H9 (cell line): Measurements from ENCODE around the gene DLG1. TPM values are rescaled to one million over a fixed set of nuclear protein-coding genes. Genes with fewer than 3 reads are reported as not detected.

ENCODE experiments used
- DNase-seq: peaks from one replicate; pipeline ENCODE4 v3.0.0-alpha.2; 2017
- H2AFZ ChIP-seq: one replicate; pipeline ENCODE4 v1.6.1; 2013; ENCODE audit warnings: mild to moderate bottlenecking, low read length, control low read depth, moderate library complexity
- H2AK5ac ChIP-seq: 2 replicates; pipeline ENCODE4 v1.6.1; 2013; ENCODE audit warnings: low read length, control low read depth, mixed read lengths; ENCODE audit not compliant: insufficient read length
- H2BK120ac ChIP-seq: one replicate; pipeline ENCODE4 v1.6.1; 2013; ENCODE audit warnings: low read depth, mild to moderate bottlenecking, low read length, control low read depth, inconsistent platforms; ENCODE audit not compliant: poor library complexity, severe bottlenecking
- H2BK12ac ChIP-seq: 2 replicates; pipeline ENCODE4 v1.6.1; 2013; ENCODE audit warnings: low read length, control low read depth, mixed read lengths, low read depth; ENCODE audit not compliant: insufficient read length
- H2BK15ac ChIP-seq: 2 replicates; pipeline ENCODE4 v1.6.1; 2013; ENCODE audit warnings: low read depth, low read length, control low read depth
- H2BK20ac ChIP-seq: one replicate; pipeline ENCODE4 v1.6.1; 2013; ENCODE audit warnings: low read depth, mild to moderate bottlenecking, low read length, control low read depth, inconsistent platforms; ENCODE audit not compliant: poor library complexity, severe bottlenecking
- H2BK5ac ChIP-seq: 2 replicates; pipeline ENCODE4 v1.6.1; 2013; ENCODE audit warnings: low read length, control low read depth, mixed read lengths; ENCODE audit not compliant: insufficient read length
- H3K14ac ChIP-seq: 2 replicates; pipeline ENCODE4 v1.6.1; 2013; ENCODE audit warnings: low read length, control low read depth; ENCODE audit not compliant: insufficient read depth
- H3K18ac ChIP-seq: 2 replicates; pipeline ENCODE4 v1.6.1; 2013; ENCODE audit warnings: low read depth, mild to moderate bottlenecking, mixed read lengths, low read length, control low read depth; ENCODE audit not compliant: insufficient read length
- H3K23ac ChIP-seq: 2 replicates; pipeline ENCODE4 v1.6.1; 2013; ENCODE audit warnings: low read length, control low read depth, mixed read lengths, low read depth; ENCODE audit not compliant: insufficient read length
- H3K23me2 ChIP-seq: 2 replicates; pipeline ENCODE4 v1.6.1; 2013; ENCODE audit warnings: low read depth, mild to moderate bottlenecking, mixed read lengths, low read length, control low read depth; ENCODE audit not compliant: insufficient read length, poor library complexity, severe bottlenecking
- H3K27ac ChIP-seq: 2 replicates; pipeline ENCODE4 v1.5.1; 2013; ENCODE audit warnings: low read length, control low read depth, mixed read lengths, low read depth; ENCODE audit not compliant: insufficient read length
- H3K27me3 ChIP-seq: 2 replicates; pipeline ENCODE4 v1.6.1; 2013; ENCODE audit warnings: low read length, control low read depth, inconsistent platforms; ENCODE audit not compliant: insufficient read depth
- H3K4ac ChIP-seq: 2 replicates; pipeline ENCODE4 v1.6.1; 2013; ENCODE audit warnings: low read depth, mild to moderate bottlenecking, control low read depth, inconsistent platforms, low read length, moderate library complexity
- H3K4me1 ChIP-seq: 2 replicates; pipeline ENCODE4 v1.6.1; 2013; ENCODE audit warnings: low read length, control low read depth, inconsistent platforms; ENCODE audit not compliant: insufficient read depth
- H3K4me2 ChIP-seq: 2 replicates; pipeline ENCODE4 v1.6.1; 2013; ENCODE audit warnings: low read length, control low read depth, mixed read lengths; ENCODE audit not compliant: insufficient read length, insufficient read depth
- H3K56ac ChIP-seq: 2 replicates; pipeline ENCODE4 v1.6.1; 2013; ENCODE audit warnings: low read depth, mild to moderate bottlenecking, mixed read lengths, low read length, control low read depth; ENCODE audit not compliant: insufficient read length
- H3K79me1 ChIP-seq: 2 replicates; pipeline ENCODE4 v1.6.1; 2013; ENCODE audit warnings: low read depth, mild to moderate bottlenecking, moderate library complexity, low read length, control low read depth, inconsistent platforms; ENCODE audit not compliant: insufficient read depth, poor library complexity, severe bottlenecking
- H3K79me2 ChIP-seq: 2 replicates; pipeline ENCODE4 v1.6.1; 2013; ENCODE audit warnings: low read length, control low read depth, inconsistent platforms; ENCODE audit not compliant: insufficient read depth
- H3K9ac ChIP-seq: 2 replicates; pipeline ENCODE4 v1.6.1; 2013; ENCODE audit warnings: low read length, control low read depth, mixed read lengths; ENCODE audit not compliant: insufficient read length; ENCODE audit errors: extremely low read depth
- H3K9me3 ChIP-seq: one replicate; pipeline ENCODE4 v1.6.1; 2013; ENCODE audit warnings: low read depth, low read length, inconsistent platforms; ENCODE audit not compliant: control insufficient read depth
- H3T11ph ChIP-seq: one replicate; pipeline ENCODE4 v1.6.1; 2013; ENCODE audit warnings: mild to moderate bottlenecking, low read length, control low read depth, inconsistent platforms
- H4K20me1 ChIP-seq: one replicate; pipeline ENCODE4 v1.6.1; 2013; ENCODE audit not compliant: control insufficient read depth, insufficient read length, insufficient read depth
- H4K5ac ChIP-seq: 2 replicates; pipeline ENCODE4 v1.6.1; 2013; ENCODE audit warnings: low read depth, mild to moderate bottlenecking, mixed read lengths, low read length, control low read depth; ENCODE audit not compliant: insufficient read length
- H4K8ac ChIP-seq: replicated peaks from 2 replicates; pipeline ENCODE4 v1.6.1; 2013; ENCODE audit warnings: low read length, control low read depth, mixed read lengths, low read depth; ENCODE audit not compliant: insufficient read length
- H4K91ac ChIP-seq: 2 replicates; pipeline ENCODE4 v1.6.1; 2013; ENCODE audit warnings: low read depth, mild to moderate bottlenecking, moderate library complexity, mixed read lengths, low read length, control low read depth; ENCODE audit not compliant: insufficient read length
- H3K27ac Mint-ChIP-seq, 3 experiments: 2 replicates in 2 of 3; 3 replicates in 1 of 3; pipeline ENCODE4 v1.8.0; 2020 to 2021; ENCODE audit warnings: mixed read lengths in 3 of 3, mild to moderate bottlenecking in 1 of 3, moderate library complexity in 1 of 3
- H3K27me3 Mint-ChIP-seq: 2 replicates; pipeline ENCODE4 v1.8.0; 2021; ENCODE audit warnings: low read depth, mild to moderate bottlenecking, moderate library complexity, mixed read lengths
- H3K36me3 Mint-ChIP-seq, 3 experiments: 2 replicates in 2 of 3; 3 replicates in 1 of 3; pipeline ENCODE4 v1.8.0; 2020 to 2021; ENCODE audit warnings: low read depth in 3 of 3, mixed read lengths in 3 of 3; ENCODE audit not compliant: insufficient read depth in 1 of 3
- H3K4me1 Mint-ChIP-seq, 2 experiments: 2 replicates each; pipeline ENCODE4 v1.8.0; 2020; ENCODE audit warnings: mixed read lengths in 2 of 2
- H3K4me3 Mint-ChIP-seq, 2 experiments: 2 replicates in 1 of 2; 3 replicates in 1 of 2; pipeline ENCODE4 v1.8.0; 2020 to 2021; ENCODE audit warnings: mild to moderate bottlenecking in 2 of 2, mixed read lengths in 2 of 2, moderate library complexity in 1 of 2
- H3K9me3 Mint-ChIP-seq, 2 experiments: 2 replicates in 1 of 2; 3 replicates in 1 of 2; pipeline ENCODE4 v1.8.0; 2020; ENCODE audit warnings: mild to moderate bottlenecking in 2 of 2, mixed read lengths in 2 of 2, moderate library complexity in 1 of 2
- CTCF ChIP-seq: fragments of 200-600 bp; sonication (generic); conservative IDR thresholded peaks from 3 replicates; pipeline ENCODE4 v1.8.0; 2021; ENCODE audit warnings: antibody characterized with exemption, mild to moderate bottlenecking
- WGBS: extraction: QIAGEN DNeasy Blood & Tissue Kit; methylation state at CpG from one replicate; pipeline ENCODE4 v1.1.7; 2013; ENCODE audit warnings: missing lambda C conversion rate, low lambda C conversion rate, mixed read lengths; ENCODE audit not compliant: insufficient read length; ENCODE audit errors: extremely low coverage; 5-methylcytosine and 5-hydroxymethylcytosine counted together
- total RNA-seq: library from RNA; stranded (reverse); gene quantifications from 2 replicates; pipeline ENCODE4 v1.2.1, GENCODE V29; 2021

DLG1 gene
- total RNA-seq, 1 experiment from 2014 or later, result 84.1 TPM

GRCh38 chr3:197007296-197007940 lies 291.0 kb downstream of the DLG1 start:
- Histone ChIP-seq H3K79me1 (no peaks in the 10 kb centered on the region), H3K4me2 (no peak overlapping the region), H3K23ac (no peak overlapping the region), H3K27me3 (peaks cover 7% of the 10 kb centered on the region; the same call in 1 of the 2 replicates), H2BK5ac (no peak overlapping the region), H3K27ac (no peak overlapping the region), H3K9me3 (no peaks in the 10 kb centered on the region), H4K20me1 (no peaks in the 10 kb centered on the region), H2BK12ac (no peak overlapping the region), H3K9ac (no peak overlapping the region), H4K91ac (no peak overlapping the region), H2AK5ac (no peak overlapping the region), H3T11ph (no peak overlapping the region), H2BK15ac (no peak overlapping the region), H2BK20ac (no peak overlapping the region), H4K5ac (no peak overlapping the region), H2BK120ac (no peak overlapping the region), H3K18ac (no peak overlapping the region), H3K56ac (no peak overlapping the region), H3K79me2 (no peaks in the 10 kb centered on the region), H3K4me1 (0 out of 2 replicates have a peak, but pooled peaks cover 6% of the 10 kb centered on the region), H3K14ac (no peak overlapping the region), H4K8ac (no peak overlapping the region), H3K4ac (no peak overlapping the region), H3K23me2 (peaks cover 4% of the 10 kb centered on the region), H2AFZ (no peak overlapping the region)
- no peak overlapping the region for H3K27ac Mint-ChIP-seq
- no peak for DNase-seq
- H3K4me1 Mint-ChIP-seq, result peaks cover 15 to 16% of the 10 kb centered on the region in 2 experiments
- peaks cover 27% of the 10 kb centered on the region for H3K27me3 Mint-ChIP-seq
- no CpG with 5 or more reads among the region's 12 CpGs for WGBS
- TF ChIP-seq CTCF, result no peak
- H3K9me3 Mint-ChIP-seq, result peaks cover 0 to 3% of the 10 kb centered on the region in 2 experiments; a peak in 2 of 5 replicates
- no peak overlapping the region for H3K4me3 Mint-ChIP-seq
- H3K36me3 Mint-ChIP-seq, result peaks cover 3 to 13% (median 6%) of the 10 kb centered on the region in 3 experiments; a peak in 5 of 7 replicates
